H1 (cell line): ENCODE results near the gene RGS3. TPM values are rescaled to one million over a fixed set of nuclear protein-coding genes. Genes with fewer than 3 reads are reported as not detected.

Source experiments
- SIRT6 ChIP-seq: IDR thresholded peaks from one replicate; pipeline ENCODE4 v1.7.1; 2012; ENCODE audit warnings: low read length, inconsistent platforms
- polyA plus RNA-seq, 7 experiments: library from polyadenylated mRNA; depleted of rRNA in 3 of 7; stranded (reverse) in 5 of 7; unstranded in 2 of 7; fragments of >200 nt in 5 of 7; fragments of 200-250 nt in 2 of 7; gene quantifications; 1 replicate in 5 of 7; 2 replicates in 1 of 7; 4 replicates in 1 of 7; pipeline versions ENCODE4 v1.2.1 to v1.2.3, GENCODE V29; 2011 to 2013; ENCODE audit warnings: missing spikeins in 2 of 7, mixed read lengths in 2 of 7
- total RNA-seq: library from RNA; stranded (reverse); fragmentation: NEBNext Ultra II Directional; extraction: Animal tissue kit (Norgen Biotek cat#: 25700); gene quantifications from 2 replicates; pipeline ENCODE4 v1.2.1, GENCODE V29; 2021

The RGS3 gene
- total and polyA plus RNA-seq, 2 of the 8 experiments (the other 6 are each of a cell fraction or from before 2014, with no cell fraction given), result 12.6 to 18.2 TPM

DNA sequence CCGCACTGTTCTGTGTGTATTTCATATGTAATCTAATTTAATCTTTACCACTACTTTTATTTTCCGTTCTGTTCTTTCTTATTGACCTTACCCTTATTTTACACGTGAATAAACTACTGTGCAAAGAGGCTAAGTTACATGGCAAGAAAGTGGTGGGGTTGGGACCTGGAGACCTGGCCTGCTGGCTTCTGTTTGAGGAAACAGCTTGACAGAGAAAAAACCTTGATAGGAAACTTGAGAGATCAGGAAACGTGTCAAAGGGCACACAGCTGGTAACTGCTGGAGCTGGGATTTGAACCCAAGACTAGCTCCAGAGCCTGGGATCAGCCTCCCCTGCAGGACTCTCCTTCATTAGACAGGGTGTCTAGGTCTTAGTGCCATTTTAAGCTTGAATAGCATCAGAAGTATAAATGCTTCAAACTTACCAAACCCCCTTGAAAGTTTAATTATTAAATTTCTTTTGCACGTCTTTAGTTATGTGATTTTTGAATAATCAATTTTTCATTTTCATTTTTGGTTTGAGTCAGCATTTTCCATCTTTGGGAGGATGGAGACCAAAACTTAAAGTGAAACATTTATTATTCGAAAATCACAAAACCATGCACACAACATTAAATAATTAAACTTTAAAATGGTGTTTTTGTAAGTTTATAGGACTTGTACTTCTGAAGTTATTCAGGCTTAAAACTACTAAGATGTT is 129.5 kb downstream of the RGS3 start (continued):
- no peak for TF ChIP-seq SIRT6
